CD4-positive, alpha-beta T cell treated with Interleukin-15 for 4 hours (primary cell): ENCODE results near the gene SCARB1.

Experiments used
- DNase-seq: peaks from one replicate; pipeline ENCODE4 v3.0.0-alpha.2; 2020; ENCODE audit warnings: low spot score

SCARB1 gene

DNA sequence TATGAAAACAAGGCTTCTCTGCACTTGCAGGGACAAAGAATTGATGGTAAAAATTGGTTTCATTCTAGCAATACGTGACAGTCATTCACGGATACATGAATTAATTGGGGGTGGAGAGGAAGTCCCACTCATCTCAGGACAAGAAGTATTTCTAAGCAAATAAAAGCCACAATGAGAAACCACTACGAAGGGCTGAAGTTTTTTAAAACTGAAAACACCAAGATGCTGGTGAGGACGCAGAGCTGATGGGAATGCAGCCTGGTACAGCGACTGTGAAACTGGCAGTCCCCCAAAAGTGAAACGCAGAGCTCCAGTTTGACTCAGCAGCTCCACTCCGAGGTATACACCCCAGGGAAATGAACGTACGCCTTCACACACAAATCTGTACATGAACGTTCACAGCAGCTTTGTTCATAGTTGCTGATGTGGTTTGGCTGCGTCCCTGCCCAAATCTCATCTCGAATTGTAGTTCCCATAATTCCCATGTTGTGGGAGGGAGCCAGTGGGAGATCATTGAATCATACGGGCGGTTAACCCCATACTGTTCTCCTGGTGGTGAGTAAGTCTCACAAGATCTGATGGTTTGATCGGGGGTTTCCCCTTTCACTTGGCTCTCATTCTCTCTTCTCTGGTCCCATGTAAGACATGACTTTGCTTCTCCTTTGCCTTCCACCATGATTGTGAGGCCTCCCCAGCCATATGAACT is 89.0 kb downstream of the SCARB1 start:
- peak; percentile 46 for DNase-seq

DNA sequence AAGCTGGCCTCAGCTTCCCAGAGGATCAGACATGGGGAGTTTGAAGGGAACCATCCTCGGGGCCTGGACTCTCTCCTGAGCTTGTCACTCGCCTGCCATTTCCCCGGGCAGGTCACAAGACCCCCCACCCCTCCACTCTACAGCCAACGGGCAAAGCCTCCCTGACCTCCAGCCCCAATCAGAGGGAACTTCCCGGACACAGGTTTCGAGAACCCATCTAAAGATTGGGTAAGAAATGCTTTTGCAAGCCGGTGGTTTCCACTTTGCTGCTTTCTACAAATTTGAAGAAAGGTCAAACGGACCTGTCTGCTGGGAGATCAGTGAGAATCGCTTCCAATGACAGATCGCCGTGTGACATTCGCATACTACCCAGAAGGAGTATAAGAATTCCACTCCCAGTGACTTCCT is 89.6 kb downstream of the SCARB1 start:
- DNase-seq, result no peak

DNA sequence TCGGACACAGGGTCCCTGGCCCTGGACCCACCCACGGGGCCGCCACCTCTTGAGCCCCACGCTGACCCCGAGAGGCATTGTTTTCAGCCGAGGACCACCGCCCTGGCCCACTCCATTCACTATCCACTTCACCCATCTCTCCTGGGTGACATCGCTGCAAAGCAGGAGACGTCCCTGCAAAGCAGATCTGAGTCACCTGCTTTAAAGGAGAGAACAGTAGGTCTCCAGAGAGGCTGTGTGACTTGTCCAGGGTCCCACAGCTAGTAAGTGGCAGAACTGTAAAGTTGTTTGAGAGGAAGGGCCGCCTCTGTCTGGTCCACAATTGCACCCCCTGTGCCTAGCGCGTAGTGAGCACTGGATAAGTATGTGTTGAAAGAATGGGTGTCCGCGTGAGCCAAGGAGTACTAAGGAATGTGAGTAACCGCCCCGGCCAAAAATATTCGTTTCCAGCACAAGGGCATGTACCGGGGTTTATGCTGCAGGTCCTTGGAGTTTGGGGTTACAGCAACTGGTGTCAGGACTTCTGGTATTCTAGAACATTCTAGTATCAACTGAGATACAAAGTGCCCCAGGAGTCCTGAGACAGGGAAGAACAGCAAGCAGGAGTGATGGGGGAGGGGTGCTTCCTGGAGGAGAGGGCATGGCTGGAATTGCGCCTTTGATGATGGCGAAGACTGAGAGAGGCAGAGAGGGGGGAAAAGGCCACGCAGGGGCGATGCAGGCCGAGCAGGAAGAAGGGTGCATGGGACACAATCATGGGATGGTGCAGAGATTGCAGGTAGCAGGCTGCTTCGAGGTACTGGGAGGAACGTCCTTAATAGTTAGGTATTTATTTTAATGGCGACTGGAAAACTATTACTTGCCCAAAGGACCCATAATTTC is 91.1 kb downstream of the SCARB1 start:
- no peak for DNase-seq

DNA sequence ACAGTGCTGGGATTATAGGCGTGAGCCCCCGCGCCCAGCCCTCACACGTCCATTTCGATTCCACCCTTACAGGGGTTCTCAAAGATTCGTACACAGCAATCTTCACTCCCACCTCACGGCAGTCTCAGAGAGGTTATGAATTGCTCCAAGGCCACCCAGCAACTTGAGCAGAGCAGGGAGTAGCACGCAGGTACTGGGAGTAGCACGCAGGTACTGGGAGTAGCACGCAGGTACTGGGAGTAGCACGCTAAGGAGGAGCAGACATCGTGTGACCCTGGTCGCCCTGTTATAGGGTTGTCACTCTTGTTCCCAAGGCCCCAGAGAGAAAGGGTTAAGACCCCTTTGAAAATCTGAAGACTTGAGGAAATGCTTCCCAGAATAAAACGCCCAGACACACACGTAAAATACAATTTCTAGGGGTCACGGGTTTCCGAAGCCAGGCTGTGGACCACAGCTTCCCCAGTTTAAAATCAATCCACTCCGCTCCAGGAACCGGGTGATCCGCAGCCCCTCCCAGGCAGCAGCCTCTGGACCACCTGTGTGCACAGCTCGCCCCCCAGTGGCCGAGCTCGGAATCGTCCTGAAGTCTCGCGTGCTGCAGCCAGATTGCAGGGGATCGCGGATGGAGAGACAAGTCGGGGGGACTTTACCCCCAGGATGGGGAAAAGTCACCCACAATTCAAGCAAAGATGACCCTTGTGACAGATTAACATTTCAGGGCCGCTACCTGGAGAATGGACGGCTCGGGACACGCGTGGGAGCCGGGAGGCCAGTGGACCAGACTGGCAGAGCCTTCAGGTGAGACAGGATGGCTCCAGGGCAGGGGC is 92.0 kb downstream of the SCARB1 start:
- DNase-seq, result peak; percentile 73

DNA sequence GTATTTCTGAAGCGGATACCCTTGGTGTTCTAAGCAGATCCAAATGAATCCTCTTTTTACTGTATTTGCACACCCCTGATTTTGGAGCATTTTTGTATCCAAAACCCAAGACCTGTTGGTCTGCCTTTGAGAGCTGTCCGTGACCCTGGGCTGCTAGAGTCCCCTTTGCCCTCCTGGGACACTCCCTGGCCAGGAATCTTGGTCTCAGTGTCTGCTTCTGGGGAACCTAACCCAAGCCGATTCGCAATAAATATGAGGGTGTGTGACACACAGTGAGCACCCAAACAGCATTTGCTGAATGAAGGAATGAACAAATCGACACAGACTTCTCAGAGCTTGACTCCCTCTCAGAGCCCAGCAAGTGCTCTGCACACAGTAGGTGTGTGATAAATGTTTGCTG is 92.9 kb downstream of the SCARB1 start:
- DNase-seq, result no peak

DNA sequence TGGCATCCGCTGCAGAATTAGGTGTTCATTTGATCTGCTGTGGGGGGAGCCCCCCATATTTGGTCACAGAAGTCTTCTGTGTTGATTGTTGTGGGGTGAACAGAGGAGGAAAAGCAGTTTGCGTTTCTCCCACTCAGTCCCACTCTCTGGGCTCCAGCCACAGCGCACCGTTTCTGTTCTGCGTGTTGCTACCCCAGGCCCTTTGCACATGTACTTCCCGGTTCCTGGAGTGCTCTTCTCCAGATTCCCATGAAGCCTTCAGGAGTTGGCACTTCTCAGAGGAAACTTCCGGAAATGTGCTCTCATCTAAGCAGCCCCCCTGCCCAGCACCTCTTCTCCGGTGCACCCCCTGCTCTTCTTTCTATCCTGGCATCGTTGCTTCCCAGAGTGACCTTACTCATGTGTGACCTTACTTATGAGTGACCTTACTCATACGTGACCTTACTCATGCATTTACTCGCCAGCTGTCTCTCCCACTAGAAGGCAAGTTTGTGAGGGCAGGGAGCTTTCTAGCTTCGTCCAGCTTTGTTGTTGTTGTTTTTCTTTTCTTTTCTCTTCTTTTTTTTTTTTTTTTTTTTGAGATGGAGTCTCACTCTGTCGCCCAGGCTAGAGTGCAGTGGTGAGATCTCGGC is 93.7 kb downstream of the SCARB1 start:
- DNase-seq, result no peak

DNA sequence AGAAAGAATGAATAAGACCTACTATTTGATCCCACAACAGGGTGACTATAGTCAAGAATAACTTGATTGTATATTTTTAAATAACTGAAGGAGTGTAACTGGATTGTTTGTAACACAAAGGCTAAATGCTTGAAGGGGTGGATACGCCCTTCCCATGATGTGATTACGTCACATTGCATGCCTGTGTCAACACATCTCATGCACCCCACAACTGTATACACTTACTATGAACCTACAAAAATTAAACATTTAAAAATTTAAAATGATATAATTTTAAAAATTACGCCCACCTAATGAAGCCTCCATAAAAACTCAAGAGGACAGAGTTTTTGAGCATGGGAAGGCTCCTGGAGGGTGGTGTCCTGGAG is 94.5 kb downstream of the SCARB1 start:
- DNase-seq, result no peak

DNA sequence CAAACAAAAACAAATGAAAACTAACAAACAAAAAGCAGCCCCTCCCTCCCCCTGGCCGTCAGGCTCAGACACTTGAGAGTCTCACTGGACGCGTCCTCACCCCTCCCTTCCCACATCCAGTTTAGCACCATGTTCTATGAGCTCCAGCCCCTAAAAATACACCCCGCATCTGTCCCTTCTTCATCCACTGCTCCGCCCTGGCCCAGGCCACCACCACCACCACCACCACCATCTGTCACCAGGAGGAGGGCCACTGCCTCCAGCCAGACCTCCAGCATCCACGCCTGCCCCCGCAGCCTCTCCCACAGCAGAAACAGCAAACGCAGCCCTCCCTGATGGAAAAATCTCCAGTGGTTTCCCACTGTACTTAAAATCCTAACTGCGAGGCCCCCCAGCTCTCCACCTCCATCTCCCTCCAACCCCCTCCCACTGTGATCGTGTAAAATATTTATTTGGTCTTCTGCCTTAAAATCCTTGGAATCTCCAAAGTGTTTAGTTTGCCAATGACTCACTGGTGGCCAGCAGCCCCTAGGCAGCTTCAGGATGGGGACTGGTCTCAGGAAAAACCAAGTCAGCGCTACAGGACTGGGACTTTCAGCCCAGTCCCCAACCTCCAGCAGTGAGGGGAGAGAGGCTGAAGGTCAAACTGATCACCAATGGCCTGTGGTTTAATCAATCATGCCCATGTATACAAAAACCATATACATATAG is 95.1 kb downstream of the SCARB1 start:
- no peak for DNase-seq

DNA sequence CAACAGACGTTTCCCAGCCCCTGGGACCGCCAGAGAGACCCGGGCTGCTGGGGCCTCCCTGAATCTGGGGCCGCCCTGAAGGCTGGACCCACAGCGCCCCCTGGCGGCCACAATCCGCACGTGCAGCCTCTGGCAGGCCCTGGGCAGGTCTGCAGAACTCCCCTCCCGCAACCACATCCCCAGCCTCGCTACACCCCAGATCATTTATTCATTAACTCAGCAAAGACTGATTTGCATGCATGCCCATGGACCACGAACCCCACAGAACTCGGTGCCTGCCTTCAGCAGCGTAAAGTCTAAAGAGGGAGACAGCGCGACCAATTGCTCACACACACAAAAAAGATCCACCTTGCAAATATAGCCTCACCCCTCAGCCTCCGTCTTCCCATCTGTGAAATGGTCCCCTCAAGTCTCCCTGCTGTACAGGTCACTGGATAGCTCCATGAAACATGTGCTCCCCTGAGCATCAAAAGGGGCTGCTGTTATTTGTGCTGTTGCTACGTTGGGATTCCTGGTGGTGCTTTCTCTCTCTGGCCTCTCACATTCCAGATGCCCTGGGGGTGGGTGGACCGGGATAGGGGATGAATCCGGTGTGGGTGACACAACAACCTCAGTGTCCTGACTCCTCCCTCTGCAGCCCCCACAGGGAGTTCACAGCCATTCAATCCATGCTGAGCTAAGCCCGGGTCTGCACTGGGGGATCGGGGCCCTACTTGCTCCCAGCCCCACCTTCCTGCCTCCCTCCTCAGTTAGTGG is 96.4 kb downstream of the SCARB1 start:
- peak; percentile 78 for DNase-seq

DNA sequence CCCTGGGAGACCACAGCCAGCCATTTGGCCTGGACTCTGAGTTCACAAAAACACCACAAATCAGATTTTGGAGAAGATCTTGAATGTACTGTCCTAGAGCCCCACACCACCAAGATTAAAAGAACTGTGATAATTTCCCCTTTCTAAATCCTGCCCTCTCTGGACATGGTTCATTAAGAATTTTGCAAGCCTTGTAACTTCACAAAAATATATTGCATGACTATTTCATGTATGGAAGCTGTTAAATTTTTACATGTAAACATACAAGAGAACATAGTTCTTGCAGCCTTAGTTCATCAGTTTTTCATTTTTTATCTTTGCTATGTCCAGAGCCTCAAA is 97.0 kb downstream of the SCARB1 start:
- no peak for DNase-seq

DNA sequence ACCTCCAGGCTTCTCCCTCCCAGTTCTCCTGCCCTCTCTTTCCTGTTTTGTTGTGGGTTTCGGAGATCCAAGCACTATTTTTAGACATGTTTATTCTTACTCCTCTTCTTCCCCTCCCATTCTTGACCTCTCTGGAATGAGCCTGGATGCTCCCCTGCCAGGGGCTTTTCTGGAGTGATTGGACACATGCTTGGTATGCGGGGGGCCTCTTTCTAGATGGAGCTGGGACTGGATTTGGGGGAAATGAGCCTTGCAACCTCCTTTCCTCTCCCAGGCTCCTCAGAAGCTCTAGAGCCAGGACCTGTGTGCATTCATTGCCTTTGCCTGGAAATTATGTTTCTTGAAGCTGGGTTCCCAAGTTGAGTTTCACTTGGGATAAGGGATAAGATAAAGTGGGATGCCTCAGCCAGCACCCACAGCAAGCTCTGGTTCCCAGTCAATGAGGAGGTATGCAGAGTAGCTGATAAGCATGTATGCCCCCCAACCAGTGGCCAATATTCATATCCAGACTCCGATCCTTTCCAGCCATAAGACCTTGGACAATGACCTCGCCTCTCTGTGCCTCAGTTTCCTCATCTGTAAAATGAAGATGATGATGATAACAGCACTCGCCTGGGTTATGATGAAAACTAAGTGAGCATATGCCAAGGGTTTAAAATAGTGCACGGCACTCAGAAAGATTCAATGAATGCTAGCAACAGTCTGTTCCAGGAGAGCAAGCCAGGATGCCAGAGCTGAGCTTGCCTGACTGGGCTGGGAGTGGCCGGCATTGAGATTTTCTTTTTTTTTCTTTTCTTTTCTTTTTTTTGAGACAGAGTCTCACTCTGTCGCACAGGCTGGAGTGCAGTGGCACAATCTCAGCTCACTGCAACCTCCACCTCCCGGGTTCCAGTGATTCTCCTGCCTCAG is 97.8 kb downstream of the SCARB1 start:
- no peak for DNase-seq

DNA sequence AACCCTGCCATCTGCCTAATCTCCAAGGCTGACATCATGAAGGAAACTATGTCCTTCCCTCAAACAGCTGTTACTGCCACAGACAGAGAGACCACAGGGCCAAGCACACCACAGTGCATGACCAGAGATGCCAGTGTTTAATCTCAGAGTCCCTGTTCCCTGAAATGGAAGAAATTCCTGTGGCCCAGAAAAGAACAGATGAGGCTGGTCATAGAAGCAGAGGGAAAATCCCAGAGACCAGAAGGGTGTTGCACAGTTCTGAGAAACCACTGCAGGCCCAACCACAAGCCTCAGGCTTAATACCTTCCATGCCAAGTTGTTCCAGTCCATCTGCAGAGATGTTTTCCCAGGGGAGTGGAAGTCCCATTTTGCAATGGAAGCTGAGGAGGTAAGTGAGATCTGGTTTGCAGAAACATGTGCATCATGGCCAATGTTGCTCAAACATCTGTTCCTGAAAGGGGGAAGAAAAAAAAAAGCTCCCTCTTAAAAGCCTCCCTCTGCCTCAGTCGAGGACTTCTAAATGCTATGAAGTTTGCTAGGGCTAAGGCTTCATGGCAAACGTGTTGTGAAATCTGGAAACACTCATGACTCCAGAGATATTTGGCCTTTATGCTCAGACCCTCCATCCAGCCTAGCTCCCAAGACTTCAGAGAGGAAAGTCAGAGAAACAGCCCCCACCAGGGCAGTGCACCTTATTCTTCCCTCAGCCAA is 98.6 kb downstream of the SCARB1 start:
- no peak for DNase-seq

DNA sequence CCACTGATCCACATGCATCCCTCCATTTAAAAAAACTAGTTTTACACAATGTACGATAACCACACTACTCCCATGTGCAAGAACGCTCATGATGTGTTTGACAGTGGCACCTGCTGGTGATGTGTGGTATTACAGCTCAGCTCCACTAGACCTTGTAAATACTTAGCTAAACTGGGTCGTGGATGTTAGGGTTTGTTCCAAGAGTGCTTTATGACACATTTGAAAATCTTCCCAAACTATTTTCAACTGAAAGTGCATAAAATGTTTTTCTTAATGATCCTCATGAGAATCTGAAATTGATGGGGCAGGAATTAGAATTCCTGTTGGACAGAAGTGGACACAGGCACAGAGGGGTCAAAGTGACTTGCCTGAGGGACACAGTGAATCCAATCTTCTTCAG is 99.2 kb downstream of the SCARB1 start:
- no peak for DNase-seq

DNA sequence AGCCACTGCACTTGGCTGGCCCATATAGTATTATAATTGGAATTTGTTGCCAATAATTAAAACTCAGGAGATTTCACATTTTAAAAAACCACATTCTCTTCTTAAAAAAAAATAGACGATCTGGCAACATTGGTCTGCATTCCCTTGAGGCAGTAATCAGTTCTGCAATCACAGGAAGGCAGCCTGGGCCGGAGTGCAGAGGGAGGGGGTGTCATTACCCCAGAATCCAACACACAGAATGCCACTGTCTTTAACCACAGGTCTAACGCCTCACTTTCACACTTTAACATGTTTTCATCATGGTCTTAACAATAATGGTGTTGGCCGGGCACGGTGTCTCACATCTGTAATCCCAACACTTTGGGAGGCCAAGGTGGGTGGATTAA is 100.1 kb downstream of the SCARB1 start:
- no peak for DNase-seq

DNA sequence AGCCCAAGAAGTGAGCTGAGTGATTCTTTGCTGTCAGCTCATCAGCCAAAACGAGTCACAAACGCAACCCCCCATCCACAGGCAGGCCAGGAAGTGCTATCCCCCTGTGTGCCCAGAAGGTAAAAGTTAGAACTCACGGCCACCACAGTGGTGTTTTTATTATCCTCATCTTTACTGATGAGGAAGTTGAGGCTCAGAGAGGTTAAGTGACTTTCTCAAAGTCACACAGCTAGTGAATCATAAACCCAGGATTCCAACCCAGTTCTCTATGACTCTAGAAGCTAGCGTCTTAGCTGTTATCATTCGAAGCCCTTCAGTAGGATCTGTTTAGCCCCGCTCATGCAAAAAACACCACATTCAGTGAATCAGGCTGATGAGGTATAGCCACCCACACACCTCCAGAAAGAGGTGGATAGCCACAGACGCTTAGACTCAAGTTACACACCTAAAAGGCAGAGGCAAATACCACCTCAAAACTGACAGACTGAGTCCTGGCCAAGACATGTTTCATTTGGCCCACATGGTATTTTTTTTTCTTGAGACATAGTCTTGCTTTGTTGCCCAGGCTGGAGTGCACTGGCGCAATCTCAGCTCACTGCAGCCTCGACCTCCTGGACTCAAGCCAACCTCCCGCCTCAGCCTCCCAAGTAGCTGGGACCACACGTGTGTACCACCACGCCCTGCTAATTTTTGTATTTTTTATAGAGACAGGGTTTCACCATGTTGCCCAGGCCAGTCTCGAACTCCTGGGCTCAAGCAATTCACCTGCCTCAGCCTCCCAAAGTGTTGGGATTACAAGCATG is 100.7 kb downstream of the SCARB1 start:
- no peak for DNase-seq

DNA sequence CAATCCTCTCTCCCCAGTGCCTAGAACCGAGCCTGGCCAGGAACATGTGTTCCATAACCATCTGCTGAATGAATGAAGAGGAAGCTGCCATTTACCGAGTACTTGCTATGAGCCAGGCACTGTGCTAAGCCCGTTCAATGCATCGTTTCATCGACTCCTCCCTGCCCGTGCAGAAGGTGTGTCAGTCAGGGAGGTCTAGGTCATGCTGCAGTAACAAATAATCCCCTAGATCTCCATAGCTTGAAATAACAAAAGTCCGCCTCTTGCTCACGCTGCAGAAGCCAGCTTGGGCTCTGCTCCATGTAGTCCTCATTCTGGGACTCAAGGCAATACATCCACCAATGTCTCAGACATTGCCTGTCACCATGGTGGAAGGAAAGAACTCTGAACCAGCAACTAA is 101.3 kb downstream of the SCARB1 start:
- no peak for DNase-seq

DNA sequence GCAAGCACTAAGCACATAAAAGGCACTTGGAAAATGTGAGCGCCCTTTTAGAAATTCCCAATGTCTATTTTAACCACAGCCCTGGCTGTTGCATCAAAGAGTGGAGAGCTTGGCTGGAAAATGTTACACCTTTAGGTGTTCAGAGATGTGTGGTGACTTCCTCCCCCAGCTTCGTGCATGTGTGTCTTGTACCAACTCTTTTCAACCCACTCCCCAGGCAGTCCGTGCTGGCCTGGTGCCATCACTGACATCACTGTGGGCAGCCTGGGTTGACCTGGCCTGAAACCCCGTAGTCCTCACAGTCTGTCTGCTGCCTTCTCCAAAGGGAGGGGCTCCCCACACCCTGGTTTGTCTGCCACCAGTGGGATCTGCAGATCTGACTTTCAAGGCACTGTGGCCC is 101.8 kb downstream of the SCARB1 start:
- no peak for DNase-seq

DNA sequence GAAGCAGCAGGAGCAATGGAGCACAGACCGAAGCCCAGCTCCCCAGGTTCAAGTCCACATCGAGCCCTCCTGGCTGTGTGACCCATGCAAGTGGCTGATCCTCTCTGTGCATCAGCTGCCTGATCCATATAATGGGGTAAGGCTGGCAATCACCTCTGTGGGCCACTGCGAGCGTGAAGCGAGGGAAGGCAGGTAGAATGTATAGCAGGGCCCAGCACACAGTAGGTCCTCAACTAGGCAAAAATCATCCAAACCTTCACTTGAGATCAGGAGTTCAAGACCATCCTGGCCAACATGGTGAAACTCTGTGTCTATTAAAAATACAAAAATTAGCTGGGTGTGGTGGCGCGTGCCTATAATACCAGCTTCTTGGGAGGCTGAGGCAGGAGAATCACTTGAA is 102.6 kb downstream of the SCARB1 start:
- no peak for DNase-seq
